ENCODE results near the gene KIAA0825.

KIAA0825 gene

GRCh38 chr5:94375801-94376200 is 242.6 kb downstream of the KIAA0825 start:
- DNase-seq (ENCODE audit: low read depth) = no peak
- no peak overlapping the region for H3K4me3 ChIP-seq (ENCODE audit: low read depth, low read length)
- no peak for TF ChIP-seq CTCF (IDR thresholded peaks at IDR 0.05; ENCODE audit: insufficient read depth, low read depth, low read length, missing control alignments)

DNA sequence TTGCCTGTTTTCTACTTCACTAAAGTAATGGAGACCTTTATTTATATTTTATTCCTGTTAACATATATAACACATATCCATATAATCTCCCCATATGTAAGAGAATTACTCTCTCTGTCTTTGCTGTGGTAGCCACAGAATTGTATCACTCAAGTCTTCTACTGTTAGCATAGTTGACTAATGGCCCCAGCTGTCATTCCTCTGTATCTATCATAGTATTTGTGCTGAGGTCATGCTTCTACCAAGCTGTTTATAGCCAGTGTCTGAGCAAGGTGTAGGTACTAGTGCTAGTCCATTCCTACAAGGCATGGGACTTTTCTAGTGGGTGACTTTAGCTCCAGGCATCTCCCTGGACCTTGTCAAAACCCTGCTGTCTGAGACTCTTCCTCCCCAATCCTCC is 244.1 kb downstream of the KIAA0825 start:
- no peak for TF ChIP-seq CTCF (IDR thresholded peaks at IDR 0.05; ENCODE audit: insufficient read depth, low read depth, low read length, missing control alignments)

GRCh38 chr5:94367900-94368299 is 250.5 kb downstream of the KIAA0825 start:
- TF ChIP-seq CTCF (IDR thresholded peaks at IDR 0.05; ENCODE audit: insufficient read depth, low read depth, low read length, missing control alignments) = no peak
- no peak overlapping the region for H3K4me3 ChIP-seq (ENCODE audit: low read depth, low read length)
- no peak for DNase-seq (ENCODE audit: low read depth)

More for the DNA sequence above, 244.1 kb downstream of the KIAA0825 start:
- DNase-seq (ENCODE audit: low read depth) = no peak
- H3K4me3 ChIP-seq (ENCODE audit: low read depth, low read length) = no peak overlapping the region

- no peak for DNase-seq (ENCODE audit: low read depth)
- no peak for TF ChIP-seq CTCF (IDR thresholded peaks at IDR 0.05; ENCODE audit: insufficient read depth, low read depth, low read length, missing control alignments)
- no peak overlapping the region for H3K4me3 ChIP-seq (ENCODE audit: low read depth, low read length)
Observed at GRCh38 chr5:94366811-94367210, 251.6 kb downstream of the KIAA0825 start.

DNA sequence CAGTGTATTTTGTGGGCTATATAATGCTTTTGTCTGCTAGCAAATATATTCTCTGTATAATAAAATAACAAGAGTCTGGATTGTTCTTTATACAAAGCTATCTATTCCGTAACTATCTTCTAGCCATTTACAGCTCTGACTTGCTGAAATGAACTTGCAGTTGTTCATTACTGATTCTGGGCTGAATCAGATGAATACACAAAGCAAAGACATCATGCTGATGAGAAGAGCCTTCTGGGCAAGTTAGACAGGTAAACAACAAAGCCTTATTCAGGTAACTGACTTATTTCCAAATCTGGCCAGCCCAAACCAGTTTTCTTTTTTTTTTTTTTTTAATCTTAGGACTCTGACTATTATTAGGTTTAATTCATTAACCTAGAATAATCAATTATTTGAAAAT is 255.5 kb downstream of the KIAA0825 start:
- DNase-seq (ENCODE audit: low read depth) = no peak
- TF ChIP-seq CTCF (IDR thresholded peaks at IDR 0.05; ENCODE audit: insufficient read depth, low read depth, low read length, missing control alignments) = no peak
- no peak overlapping the region for H3K4me3 ChIP-seq (ENCODE audit: low read depth, low read length)

DNA sequence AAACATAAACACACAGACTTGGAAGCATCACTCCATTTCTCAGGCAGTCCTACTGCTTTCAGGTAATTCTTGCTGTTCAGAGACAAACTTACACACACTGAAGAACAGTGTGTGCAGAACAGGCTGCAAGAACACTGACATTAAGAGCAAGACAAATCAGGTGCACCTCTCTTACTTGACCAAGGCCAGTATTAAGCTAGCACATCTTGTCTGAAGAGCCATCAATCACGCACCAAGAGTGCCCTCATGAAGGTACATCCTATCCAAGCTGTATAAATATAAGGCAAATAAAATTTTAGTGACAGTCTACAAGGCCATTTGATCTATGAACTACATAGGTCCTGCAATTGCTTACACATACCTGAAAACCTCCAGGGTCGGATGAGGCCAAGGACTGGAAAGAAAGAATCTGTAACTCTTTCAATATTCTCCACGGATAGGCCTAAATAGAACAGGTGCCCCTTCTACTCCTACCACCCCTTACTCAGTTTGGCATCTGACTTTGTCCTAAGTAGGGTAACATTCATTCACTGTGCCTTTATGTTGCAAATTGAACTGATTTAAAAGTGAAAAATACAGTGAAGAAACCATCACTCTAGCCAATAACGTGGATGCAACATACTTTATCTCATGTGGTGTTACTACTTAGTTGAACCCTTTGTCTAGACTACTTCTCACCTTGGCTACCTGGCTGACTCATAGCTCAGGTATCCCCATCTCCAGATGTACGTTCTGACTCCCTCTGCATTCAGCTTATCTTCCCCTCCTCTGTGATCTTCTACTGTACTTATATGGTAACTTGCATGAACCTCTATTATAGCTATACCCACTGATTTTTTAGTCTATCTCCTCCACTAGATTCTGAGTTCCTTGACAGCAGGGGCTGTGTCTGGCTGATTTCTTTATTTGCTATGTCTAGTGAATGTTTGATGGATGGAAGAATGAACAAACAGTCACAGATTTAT is 256.3 kb downstream of the KIAA0825 start:
- H3K4me3 ChIP-seq (ENCODE audit: low read depth, low read length) = no peak overlapping the region
- no peak for TF ChIP-seq CTCF (IDR thresholded peaks at IDR 0.05; ENCODE audit: insufficient read depth, low read depth, low read length, missing control alignments)
- DNase-seq (ENCODE audit: low read depth) = no peak

Data from GM12865 (cell line).